T47D (cell line): ENCODE results near the gene ATG12.
"Not testable (repeated sequence)": the region's sequence is repeated elsewhere in the genome, so short reads cannot be mapped to it uniquely, and the experiment has no call there.

Experiments
- DNase-seq, 2 experiments: peaks; one replicate each; pipeline versions ENCODE4 v3.0.0 to v3.0.0-alpha.2; 2011 to 2012; ENCODE audit warnings: low read depth in 1 of 2, low spot score in 1 of 2
- JUND ChIP-seq: IDR thresholded peaks from 2 replicates; pipeline ENCODE4 v1.6.1; 2012; ENCODE audit warnings: low read depth
- in situ Hi-C: cut with HindIII; loops from 2 replicates; pipeline ENCODE4 v1.10.0; 2016; ENCODE audit warnings: low sequenced_read_pairs, low pct_unique_long_range_greater_than_20kb

ATG12 gene

DNA sequence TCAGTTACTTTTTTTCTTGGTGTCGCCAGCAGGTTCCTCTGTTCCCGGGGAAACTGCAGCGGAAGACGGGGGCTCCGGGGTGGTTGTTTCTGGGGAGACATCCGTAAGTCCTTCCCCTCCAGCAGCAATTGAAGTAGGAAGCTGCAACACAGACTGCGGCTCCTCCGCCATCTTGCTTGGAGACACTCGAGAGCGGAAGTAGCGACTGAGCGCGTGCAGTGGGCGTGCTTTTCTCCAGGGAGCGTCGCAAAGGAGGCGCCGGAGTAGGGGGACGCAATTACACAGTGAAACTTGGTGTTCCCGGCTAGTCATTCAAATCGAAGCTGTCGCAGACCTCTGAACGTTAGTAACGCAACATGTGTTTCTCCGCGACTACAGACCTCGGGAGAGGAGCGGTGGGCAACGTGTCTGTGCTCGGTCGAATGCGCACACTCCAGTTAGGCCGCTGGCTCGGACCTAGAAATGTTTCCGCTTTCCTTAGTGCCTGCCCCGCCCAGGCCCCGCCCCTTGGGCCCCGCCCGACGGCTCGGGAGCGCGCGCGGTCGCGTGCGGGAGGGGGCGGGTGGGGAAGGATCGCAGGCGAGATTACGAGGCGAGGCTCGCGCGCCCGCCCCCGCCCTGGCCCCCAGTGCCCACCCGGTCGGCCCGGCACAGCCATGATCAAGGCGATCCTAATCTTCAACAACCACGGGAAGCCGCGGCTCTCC, at the start of gene ATG12, which contains the start of gene AP3S1:
Gene ATG12, minus strand, starts transcription at position 184 of the 707 bp plus-strand sequence. Its CDS starts 13 bp downstream, at position 171.
Gene AP3S1, plus strand, starts transcription at position 554 of the 707 bp plus-strand sequence. Its CDS starts 103 bp downstream, at position 657.
- in situ Hi-C loops: no loop called here
- TF ChIP-seq JUND: no peak
- DNase-seq: peak; percentile 65 to 94

- peak; percentile 11 to 33 for DNase-seq
- no peak for TF ChIP-seq JUND
- in situ Hi-C loops: no loop called here
Observed at GRCh38 chr5:115888027-115888426, 46.7 kb upstream of the ATG12 start.

DNA sequence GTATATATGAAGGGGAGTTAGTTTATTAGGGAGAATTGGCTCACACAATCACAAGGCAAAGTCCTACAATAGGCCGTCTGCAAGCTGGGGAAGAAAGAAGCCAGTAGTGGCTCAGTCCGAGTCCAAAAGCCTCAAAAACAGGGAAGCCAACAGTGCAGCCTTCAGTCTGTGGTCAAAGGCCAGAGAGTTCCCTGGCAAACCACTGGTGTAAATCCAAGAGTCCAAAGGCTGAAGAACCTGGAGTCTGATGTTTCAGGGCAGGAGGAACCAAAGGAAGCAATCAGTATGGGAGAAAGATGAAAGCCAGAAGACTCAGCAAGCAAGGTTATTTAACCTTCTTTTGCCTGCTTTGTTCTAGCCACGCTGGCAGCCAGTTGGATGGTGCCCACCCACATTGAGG, 43.8 kb upstream of the ATG12 start:
- in situ Hi-C loops, DNase-seq: not testable (repeated sequence)

- in situ Hi-C loops: no loop called here
- TF ChIP-seq JUND: no peak
- DNase-seq: no peak
Observed at GRCh38 chr5:115884704-115885103, 43.3 kb upstream of the ATG12 start.

- DNase-seq, in situ Hi-C loops: not testable (repeated sequence)
Observed at GRCh38 chr5:115882434-115882833, 41.1 kb upstream of the ATG12 start.

GRCh38 chr5:115877342-115877741, 36.0 kb upstream of the ATG12 start:
- in situ Hi-C loops, DNase-seq: not testable (repeated sequence)

- in situ Hi-C loops: no loop called here
- no peak for TF ChIP-seq JUND
- peak in 1 of 2 experiments; percentile 22 for DNase-seq
Observed at GRCh38 chr5:115875447-115875846, 34.1 kb upstream of the ATG12 start.

DNA sequence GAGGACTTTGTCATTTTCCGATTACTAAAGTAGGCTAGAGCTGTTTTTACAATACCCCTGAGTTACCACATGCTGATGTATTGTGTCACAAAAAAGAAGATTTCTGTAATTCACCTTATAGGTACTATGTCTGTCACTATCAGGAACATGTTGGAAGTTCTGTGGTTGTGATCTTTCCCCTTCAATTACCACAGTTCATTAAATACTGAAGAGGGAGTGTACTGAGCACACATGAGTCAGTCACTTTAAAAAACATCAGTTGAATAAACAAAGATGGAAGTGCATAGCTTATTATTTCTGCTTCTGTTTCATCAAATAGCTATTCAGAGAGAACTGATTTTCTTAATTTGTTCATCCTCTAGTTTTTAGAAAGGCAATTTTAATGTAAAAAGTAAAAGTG, 32.0 kb upstream of the ATG12 start:
- in situ Hi-C loops: no loop called here
- no peak for TF ChIP-seq JUND
- DNase-seq: no peak

- DNase-seq: no peak
- TF ChIP-seq JUND: no peak
- in situ Hi-C loops: no loop called here
Observed at GRCh38 chr5:115872447-115872846, 31.1 kb upstream of the ATG12 start.

- no peak for DNase-seq
- no peak for TF ChIP-seq JUND
- in situ Hi-C loops: no loop called here
Observed at GRCh38 chr5:115869256-115869795, 28.0 kb upstream of the ATG12 start.

DNA sequence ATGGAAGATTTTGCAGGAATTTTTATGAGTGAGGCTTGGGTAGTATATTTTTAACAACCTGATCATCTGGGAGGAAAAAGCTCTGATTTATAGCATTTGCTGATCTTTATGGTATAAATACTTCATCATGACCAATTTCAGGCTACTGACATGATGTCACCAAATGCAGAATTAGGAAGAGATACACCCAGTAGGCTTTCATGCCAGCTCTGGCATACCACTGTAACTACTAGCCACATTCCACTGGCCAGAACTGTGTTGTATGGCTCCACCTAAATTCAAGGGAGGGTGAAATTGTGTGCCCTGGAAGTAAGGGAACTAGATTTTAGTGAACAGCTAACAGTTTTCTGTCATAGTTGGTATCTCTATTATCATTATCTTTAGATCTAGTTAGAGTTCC, 18.0 kb upstream of the ATG12 start:
- in situ Hi-C loops: no loop called here
- no peak for DNase-seq
- no peak for TF ChIP-seq JUND

GRCh38 chr5:115858396-115858795, 17.0 kb upstream of the ATG12 start:
- TF ChIP-seq JUND: no peak
- in situ Hi-C loops: no loop called here
- DNase-seq: no peak

GRCh38 chr5:115857626-115858349, 16.4 kb upstream of the ATG12 start:
- in situ Hi-C loops: no loop called here
- no peak for TF ChIP-seq JUND
- DNase-seq: peak in 1 of 2 experiments; percentile 52
